ENCODE results near the gene TMEM120B.
"Not testable (repeated sequence)": the region's sequence is repeated elsewhere in the genome, so short reads cannot be mapped to it uniquely, and the experiment has no call there.

Gene TMEM120B

DNA sequence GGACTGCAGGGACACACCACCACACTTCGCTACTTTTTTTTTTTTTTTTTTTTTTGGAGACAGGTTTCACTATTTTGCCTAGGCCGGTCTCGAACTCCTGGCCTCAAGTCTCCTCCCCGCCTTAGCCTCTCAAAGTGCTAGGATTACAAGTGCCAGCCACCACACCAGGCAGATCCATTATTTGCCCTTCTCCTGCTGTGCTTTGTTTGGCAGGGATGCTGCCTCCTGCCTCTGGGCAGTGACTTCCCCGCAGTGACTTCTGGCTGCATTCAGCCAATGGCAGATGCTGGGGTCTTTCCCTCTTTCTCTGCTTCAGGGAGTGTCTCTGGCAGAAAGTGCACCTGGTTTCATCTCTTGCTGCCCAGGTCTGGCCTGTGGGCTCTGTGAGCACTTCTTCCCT is 36.4 kb upstream of the TMEM120B start:
- Histone ChIP-seq H3K27me3 (ENCODE audit: insufficient read depth, low read depth, severe bottlenecking) (no peaks in the 10 kb centered on the region), H3K36me3 (no peaks in the 10 kb centered on the region), H3K4me3 (ENCODE audit: low read depth, low read length) (no peak overlapping the region), H3K9me3 (ENCODE audit: severe bottlenecking) (no peaks in the 10 kb centered on the region), H3K27ac (no peak overlapping the region)
- no peak for DNase-seq
- TF ChIP-seq, protein P1, sequence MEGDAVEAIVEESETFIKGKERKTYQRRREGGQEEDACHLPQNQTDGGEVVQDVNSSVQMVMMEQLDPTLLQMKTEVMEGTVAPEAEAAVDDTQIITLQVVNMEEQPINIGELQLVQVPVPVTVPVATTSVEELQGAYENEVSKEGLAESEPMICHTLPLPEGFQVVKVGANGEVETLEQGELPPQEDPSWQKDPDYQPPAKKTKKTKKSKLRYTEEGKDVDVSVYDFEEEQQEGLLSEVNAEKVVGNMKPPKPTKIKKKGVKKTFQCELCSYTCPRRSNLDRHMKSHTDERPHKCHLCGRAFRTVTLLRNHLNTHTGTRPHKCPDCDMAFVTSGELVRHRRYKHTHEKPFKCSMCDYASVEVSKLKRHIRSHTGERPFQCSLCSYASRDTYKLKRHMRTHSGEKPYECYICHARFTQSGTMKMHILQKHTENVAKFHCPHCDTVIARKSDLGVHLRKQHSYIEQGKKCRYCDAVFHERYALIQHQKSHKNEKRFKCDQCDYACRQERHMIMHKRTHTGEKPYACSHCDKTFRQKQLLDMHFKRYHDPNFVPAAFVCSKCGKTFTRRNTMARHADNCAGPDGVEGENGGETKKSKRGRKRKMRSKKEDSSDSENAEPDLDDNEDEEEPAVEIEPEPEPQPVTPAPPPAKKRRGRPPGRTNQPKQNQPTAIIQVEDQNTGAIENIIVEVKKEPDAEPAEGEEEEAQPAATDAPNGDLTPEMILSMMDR (IDR thresholded peaks at IDR 0.05; ENCODE audit: low read depth, low read length) = no peak

DNA sequence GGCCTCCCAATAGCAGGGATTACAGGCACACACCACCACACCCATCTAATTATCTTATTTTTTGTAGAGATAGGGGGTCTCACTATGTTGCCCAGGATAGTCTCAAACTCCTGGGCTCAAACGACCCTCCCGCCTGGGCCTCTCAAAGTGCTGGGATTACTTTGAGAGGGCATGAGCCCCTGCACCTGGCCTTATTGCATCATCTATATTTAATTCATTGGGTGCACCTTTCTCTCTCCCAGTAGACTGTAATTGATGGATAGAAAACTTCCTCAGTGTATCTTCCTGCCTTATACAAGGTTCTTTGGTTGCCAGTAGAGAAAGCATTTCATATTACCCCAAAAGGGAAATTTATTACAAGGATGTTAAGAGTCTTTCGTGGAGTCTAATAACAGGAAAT is 34.2 kb upstream of the TMEM120B start:
- Histone ChIP-seq H3K9me3 (ENCODE audit: severe bottlenecking) (no peaks in the 10 kb centered on the region), H3K27ac (no peak overlapping the region), H3K36me3 (no peaks in the 10 kb centered on the region), H3K4me3 (ENCODE audit: low read depth, low read length) (no peak overlapping the region), H3K27me3 (ENCODE audit: insufficient read depth, low read depth, severe bottlenecking) (no peaks in the 10 kb centered on the region)
- no peak for DNase-seq
- TF ChIP-seq, protein P1 (IDR thresholded peaks at IDR 0.05; ENCODE audit: low read depth, low read length) = no peak

DNA sequence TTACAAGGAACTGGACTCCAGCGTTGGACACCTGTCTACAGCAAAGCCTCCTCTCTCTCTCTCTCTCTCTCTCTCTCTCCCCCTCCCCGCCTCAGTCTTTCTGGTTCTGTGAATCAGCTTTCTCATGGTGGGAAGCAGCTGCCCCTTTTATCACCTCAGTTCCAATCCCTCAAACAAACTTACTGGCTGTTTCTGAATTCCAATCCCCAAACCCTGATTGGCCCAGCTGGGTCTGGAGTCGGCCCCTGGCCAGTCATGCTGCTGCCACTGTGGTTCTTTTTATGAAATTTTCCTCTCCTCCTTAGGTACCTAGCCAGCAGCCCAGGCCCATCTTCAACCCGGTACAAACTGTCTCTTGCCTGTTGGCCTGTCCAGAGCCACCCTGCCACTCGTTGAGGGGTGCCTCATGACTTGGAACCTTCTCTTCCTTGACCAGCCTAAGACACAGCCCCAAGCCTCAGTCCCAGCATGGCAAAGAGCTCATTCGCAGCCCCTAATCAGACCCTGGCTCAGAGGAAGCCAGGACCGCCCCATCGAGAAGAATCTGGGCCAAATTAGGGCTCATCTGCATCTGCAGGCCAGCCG is 33.7 kb upstream of the TMEM120B start:
- no peak for DNase-seq
- Histone ChIP-seq H3K9me3 (ENCODE audit: severe bottlenecking) (no peaks in the 10 kb centered on the region), H3K27ac (no peak overlapping the region), H3K27me3 (ENCODE audit: insufficient read depth, low read depth, severe bottlenecking) (no peaks in the 10 kb centered on the region), H3K4me3 (ENCODE audit: low read depth, low read length) (no peak overlapping the region), H3K36me3 (no peaks in the 10 kb centered on the region)
- TF ChIP-seq, protein P1 (IDR thresholded peaks at IDR 0.05; ENCODE audit: low read depth, low read length) = no peak

DNA sequence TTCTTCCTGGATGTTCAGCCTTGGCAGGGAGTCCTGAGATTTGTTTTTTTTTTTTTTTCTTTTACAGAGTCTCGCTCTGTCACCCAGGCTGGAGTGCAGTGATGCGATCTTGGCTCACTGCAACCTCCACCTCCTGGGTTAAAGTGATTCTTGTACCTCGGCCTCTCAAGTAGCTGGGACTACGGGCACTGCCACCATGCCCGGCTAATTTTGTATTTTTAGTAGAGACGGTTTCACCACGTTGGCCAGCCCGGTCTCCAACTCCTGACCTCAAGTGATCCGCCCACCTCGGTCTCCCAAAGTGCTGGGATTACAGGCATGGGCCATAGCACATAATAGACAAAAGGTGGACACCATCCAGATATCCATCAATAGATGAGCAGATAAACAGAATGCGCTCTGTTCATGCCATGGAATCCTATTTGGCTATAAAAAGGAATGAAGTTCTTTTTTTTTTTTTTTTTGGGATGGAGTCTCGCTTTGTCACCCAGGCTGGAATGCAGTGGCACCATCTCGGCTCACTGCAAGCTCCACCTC is 32.8 kb upstream of the TMEM120B start:
- not testable (repeated sequence) for H3K27ac ChIP-seq

DNA sequence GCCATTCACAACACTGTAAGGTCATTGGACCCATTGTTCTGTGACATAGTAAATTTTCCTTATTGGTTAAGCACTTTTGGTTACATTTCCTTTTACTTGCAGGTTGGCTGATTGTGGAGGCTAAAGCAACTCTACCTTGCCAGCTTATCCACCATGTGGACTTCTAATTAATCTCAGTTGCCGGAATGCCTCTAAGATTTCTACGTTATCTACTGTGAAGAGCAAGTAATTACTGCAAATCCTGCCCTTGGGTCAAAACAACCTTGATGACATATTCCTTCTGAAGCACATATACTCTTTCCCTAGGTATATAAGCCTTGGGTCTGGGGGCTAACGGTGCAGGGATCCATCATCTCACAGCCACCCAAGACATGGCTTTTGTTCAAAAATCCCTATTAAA is 23.6 kb upstream of the TMEM120B start:
- Histone ChIP-seq H3K9me3 (ENCODE audit: severe bottlenecking) (no peaks in the 10 kb centered on the region), H3K36me3 (no peaks in the 10 kb centered on the region), H3K27ac (no peak overlapping the region), H3K27me3 (ENCODE audit: insufficient read depth, low read depth, severe bottlenecking) (no peaks in the 10 kb centered on the region), H3K4me3 (ENCODE audit: low read depth, low read length) (no peak overlapping the region)
- TF ChIP-seq, protein P1 (IDR thresholded peaks at IDR 0.05; ENCODE audit: low read depth, low read length) = no peak
- DNase-seq = no peak

More for the DNA sequence above, 32.8 kb upstream of the TMEM120B start:
- DNase-seq; H3K27me3 ChIP-seq (ENCODE audit: insufficient read depth, low read depth, severe bottlenecking); H3K4me3 ChIP-seq (ENCODE audit: low read depth, low read length); H3K9me3 ChIP-seq (ENCODE audit: severe bottlenecking); H3K36me3 ChIP-seq: not testable (repeated sequence)

DNA sequence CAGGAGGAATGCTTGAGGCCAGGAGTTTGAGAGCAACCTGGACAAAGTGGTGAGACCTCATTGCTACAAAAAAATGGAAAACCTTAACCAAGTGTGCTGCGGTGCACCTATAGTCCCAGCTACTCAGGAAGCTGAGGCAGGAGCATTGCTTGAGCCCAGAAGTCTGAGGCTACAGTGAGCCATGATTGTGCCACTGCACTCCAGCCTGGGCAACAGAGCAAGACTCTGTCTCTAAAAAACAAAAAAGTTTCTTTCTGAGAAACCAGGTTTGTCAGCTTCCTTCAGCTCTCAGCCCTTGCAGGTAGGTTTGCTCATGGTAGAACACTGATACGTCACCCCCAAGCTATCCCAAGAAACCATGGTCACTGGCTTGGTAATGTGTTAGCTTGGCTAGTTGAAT is 23.1 kb upstream of the TMEM120B start:
- no peaks in the 10 kb centered on the region for H3K36me3 ChIP-seq
- no peak overlapping the region for H3K27ac ChIP-seq
- no peak overlapping the region for H3K4me3 ChIP-seq (ENCODE audit: low read depth, low read length)
- H3K27me3 ChIP-seq (ENCODE audit: insufficient read depth, low read depth, severe bottlenecking) = no peaks in the 10 kb centered on the region
- TF ChIP-seq, protein P1 (IDR thresholded peaks at IDR 0.05; ENCODE audit: low read depth, low read length) = no peak
- no peak for DNase-seq
- no peaks in the 10 kb centered on the region for H3K9me3 ChIP-seq (ENCODE audit: severe bottlenecking)

DNA sequence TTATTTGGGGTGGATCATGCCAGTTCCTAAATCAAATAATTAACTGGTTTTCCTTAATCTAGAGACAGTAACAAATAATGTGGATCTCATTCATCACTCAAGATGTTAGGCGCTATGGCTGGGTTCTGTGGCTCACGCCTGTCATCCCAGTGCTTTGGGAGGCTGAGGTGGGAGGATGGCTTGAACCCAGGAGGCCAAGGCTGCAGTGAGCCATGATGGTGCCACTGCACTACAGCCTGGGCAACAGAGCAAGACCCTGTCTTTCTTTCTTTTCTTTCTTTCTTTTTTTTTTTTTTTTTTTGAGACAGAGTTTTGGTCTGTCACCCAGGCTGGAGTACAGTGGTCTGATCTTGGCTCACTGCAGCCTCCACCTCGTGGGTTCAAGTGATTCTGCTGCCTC is 19.8 kb upstream of the TMEM120B start:
- H3K27ac ChIP-seq; DNase-seq; H3K9me3 ChIP-seq (ENCODE audit: severe bottlenecking); H3K4me3 ChIP-seq (ENCODE audit: low read depth, low read length); H3K27me3 ChIP-seq (ENCODE audit: insufficient read depth, low read depth, severe bottlenecking); H3K36me3 ChIP-seq: not testable (repeated sequence)

Data from WERI-Rb-1 (cell line).